ENCODE measurements around the gene MFRP.

Gene MFRP

GRCh38 chr11:119319136-119319699 is 27.3 kb downstream of the MFRP start:
- DNase-seq = no peak

DNA sequence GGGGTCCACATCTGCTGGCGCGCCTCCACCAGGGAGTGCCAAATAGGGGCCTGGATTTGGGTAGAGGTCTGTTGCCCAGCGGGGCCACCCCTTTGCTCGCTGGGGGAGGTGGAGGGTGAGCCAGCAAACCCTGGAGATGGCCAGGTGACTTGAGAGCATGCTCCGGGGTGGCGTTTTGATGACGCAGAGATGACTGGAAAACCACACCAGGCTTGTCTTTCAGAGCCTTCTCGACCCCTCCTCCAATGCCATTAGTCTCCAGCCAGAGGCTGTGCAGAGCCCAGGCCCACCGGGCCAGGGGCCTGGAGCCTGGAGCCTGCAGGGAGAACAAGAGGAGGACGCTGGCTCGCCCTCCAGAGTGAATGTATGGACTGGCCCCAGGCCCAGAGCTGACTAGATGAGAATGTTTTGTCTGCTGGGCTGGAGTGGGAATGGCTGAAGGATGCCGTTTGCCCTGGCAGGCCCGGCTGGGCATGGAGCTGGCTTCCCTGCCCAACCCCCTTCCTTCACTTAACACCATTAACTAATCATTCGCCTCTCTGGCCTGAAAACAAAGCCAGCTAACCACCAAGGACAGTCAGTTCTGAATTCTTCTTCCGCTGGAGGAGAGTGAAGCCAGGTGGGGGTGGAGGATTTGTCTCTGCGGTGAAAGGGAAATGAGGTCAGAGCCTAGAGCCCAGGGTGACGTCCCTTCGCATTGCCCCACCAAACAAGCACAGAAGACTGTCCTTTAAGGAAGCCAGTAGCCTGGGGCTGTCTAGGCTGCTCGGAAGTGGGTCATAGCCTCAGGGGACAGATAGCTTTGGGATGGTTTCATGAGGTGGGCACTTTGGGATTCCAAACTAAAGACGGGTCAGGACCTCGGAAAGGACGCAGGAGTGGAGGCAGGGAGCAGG is 28.0 kb downstream of the MFRP start:
- peak in 3 of 56 donors; percentile 15 to 41 (median 22) for DNase-seq

- DNase-seq = no peak
These were observed 28.8 kb downstream of the MFRP start for GRCh38 chr11:119317592-119318239.

DNA sequence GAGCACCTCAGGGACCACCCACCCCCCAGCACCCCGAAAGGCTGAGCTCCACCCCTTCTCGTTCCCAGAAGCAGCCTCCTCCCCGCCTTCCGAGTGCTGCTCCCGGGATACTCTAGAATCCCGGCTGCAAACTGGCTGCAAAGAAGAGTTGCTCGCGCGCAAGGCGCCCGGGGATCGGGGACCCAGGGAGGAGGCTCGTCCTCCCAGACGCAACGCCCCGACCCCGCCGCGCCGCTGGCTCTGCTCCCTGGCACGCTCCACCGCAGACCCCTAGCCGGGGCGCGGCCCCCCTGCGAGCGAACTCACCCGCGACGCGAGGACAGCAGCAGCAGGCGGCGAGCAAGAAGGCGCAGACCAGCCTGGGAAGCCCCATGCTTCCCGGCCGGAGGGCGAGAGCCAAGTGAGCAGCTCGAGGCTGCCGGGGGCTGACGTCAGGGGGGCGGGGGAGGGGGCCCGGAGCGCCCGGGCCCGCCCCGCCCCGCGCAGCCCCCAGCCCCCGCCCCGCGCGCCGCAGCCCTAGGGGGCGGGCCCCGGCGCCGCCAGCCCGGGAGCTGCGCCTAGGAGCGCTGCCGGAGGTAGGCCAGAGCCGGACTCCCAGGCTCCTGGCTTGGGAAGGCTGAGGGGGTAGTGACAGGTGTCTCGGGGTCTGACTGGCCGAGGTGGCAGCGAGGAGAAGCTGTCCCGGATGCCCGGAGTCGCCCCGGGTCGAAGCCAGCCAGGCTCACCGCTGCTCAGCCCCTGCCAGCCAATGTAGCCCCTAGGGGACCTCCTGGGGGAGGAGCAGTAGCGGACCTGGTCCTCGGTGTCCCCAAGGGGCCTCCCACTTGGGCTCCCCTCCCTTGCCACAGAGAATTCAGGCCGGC is 29.5 kb downstream of the MFRP start, which contains the start of gene MCAM:
TSS of gene MCAM (minus strand) at position 402 of the 863 bp plus-strand sequence. CDS start at position 373, 29 bp downstream.
- peak in 23 of 56 donors; percentile 23 to 72 (median 51) for DNase-seq

- peak in 48 of 56 donors; percentile 31 to 93 (median 74) for DNase-seq
These were observed 30.3 kb downstream of the MFRP start for GRCh38 chr11:119316016-119316728.

- peak in 40 of 56 donors; percentile 45 to 95 (median 72) for DNase-seq
These were observed 31.1 kb downstream of the MFRP start for GRCh38 chr11:119315131-119316015.

- no peak for DNase-seq
These were observed 31.8 kb downstream of the MFRP start for GRCh38 chr11:119314726-119315125.

- DNase-seq = no peak
These were observed 35.8 kb downstream of the MFRP start for GRCh38 chr11:119310682-119311052.

DNA sequence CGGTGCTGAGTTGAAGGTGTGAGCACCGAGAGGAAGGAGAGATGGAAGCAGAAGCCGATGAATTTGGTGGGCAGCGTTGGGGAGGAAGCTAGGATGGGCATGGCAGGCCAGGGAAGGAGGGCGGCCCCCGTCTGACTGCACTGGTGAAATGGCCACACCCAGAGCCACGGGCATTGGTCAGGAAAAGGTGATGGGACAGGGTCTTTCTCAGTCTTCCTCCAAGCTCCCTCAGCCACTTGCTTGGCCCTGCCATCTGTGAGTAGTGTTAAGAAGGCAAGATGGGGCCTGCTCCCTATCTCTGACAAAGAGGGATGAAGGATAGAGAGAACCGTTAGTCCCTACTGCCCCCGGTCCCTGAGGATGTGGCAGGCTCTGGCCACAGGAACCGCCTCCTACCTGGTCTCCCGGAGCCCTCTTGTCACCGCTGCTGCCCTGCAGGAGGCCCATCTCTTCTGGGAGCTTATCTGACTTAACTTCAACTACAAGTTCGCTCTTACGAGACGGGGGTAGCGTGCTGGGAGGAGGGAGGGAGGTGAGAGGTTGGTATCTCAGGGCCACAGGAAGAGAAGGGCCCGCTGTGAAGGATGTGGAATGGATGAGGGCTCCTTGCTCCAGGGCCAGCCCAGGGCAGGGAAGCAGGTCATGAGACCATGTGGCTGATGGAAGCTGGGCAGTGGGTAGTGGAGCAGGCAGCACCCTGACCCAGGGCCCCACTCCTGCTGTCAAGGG is 36.4 kb downstream of the MFRP start:
- no peak for DNase-seq

DNA sequence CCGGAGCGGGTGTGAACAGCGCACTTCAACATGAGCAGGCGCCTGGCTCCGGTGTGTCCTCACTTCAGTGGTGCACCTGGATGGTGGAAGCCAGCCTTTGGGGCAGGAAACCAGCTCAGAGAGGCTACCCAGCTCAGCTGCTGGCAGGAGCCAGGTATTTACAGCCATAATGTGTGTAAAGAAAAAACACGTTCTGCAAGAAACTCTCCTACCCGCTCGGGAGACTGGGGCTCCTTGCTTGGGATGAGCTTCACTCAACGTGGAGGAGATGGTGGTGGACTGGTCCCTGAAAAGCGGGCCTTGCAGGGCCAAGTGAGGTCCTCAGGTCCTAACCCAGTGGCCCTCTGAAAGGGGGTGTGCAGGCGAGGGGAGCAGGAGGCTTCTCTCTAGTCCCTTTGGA is 37.1 kb downstream of the MFRP start:
- no peak for DNase-seq

DNA sequence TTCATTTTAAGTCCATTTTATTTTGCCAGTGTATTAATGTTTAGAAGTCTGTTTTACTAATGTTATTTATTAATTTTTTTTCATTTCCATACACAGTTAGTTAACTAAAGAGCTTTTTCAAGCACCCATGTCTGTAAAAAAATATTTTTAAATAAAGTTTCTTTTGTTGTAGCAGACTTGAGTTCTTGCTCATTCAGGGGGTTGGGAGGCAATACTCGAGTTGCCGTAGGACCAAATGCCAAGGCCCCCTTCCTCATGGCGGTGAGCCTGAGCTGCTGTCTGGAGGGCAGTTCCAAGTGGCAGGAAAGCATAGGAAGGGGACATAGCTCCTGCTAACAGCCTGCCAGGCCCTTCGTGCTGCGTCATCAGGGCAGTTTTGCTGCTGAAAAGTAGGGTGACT is 38.5 kb downstream of the MFRP start:
- DNase-seq = no peak

- peak in 1 of 56 donors; percentile 20 for DNase-seq
These were observed 39.3 kb downstream of the MFRP start for GRCh38 chr11:119307219-119307618.

DNA sequence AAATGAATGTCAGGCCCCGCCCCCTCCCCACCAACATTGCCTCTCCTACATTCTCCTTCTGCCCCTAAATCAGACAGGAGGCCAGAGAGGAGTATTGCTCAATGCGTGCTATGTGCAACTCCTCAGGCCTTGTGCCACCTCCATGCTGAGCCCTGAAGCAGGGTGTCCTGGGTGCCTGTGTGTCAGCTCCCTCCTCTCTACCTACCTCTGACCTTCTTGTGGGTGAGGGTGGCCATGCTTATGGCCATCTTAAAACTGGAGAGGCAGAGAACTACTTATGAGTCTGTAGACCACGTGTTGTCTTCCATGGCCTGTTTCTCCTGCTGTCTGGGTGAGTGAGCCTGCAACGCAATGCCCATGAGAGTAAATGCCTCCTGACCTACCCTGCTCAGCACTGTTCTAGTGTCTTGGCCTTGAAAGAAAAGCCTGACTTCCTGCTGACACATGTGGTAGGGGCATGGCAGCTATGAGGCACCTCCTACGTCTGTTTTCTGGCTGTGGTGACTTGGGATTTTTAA is 40.1 kb downstream of the MFRP start:
- no peak for DNase-seq

DNA sequence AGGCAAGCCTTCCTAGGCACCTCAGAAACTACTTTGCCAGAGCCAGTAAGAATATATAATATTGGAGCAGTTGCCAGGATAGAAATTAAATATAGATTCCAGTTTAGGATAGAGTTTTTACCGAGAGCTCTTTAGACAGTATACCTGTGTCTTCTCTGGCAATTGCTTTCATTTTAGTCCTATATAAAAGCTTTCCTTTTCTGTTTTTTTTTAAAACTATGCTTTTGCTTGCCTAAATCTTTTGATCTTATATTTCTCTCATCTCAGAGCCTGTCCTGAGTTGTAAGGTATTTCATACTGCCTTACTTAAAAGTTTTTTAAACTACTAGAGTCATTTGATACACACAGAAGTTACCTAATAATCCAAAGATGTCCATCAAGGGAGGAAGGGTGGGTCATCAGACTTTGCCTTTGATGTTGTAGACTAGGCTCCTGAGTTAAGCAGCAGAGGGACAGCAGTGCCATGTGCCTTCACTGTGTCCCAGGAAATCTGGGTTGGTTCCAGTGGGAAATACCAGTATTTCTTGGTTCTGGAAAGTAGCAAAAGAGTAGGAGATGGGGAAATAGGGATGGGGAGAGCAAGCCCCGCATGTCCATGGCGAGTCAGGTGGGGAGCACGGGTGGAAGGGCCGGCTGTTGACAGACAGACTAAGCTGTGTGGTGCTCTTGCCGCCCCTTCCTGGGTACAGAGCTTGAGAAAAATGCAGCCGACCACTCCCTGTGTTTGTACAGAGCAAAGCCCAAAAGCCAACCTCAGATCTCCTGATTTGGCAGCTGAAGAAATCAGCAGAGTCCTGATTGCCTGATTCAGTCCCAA is 40.7 kb downstream of the MFRP start:
- no peak for DNase-seq

GRCh38 chr11:119303227-119303718 is 43.2 kb downstream of the MFRP start:
- DNase-seq = no peak

DNA sequence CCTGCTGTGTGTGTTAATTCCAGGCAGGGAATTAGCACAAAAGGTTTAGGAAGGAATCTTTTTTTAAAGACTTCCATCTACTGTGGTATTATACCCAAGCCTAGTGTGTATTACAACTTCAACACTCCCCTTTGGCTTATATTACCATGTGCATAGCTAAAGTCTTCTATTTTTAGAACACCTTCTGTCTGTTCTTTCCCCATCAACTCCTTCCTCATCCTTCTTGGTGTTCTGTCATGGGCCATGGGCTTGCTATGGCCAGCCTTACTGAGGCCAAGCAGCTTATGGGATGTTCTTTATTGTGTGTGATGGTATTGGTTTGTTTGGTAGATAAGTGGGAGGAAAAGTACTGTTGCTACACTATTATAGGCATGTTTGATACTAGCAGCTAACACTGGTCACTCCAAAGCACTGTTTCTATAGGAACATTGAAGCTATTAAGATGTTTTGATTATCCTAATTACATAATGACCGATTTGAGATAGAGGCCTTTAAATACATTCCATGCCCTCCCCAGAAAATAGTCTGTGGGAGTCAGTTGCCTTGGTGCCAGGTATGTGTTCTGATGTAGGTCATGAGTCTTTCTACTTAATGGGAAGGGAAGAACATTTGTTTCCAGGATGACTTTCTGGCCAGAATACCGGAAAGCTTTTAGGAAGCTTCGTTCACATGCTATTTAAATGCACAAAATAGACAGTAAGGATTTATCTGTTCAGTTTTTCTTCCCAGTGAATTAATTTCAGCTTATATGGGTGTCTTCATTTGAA is 46.1 kb downstream of the MFRP start:
- DNase-seq = no peak

DNA sequence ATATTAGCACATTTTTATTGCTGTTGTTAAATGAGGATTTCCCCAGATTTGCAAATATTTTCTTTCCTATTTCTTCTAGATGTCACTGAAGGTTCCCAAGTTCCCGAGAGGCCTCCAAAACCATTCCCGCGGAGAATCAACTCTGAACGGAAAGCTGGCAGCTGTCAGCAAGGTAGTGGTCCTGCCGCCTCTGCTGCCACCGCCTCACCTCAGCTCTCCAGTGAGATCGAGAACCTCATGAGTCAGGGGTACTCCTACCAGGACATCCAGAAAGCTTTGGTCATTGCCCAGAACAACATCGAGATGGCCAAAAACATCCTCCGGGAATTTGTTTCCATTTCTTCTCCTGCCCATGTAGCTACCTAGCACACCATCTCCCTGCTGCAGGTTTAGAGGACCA is 47.1 kb downstream of the MFRP start:
- no peak for DNase-seq
